GM12873 (cell line): ENCODE data around the gene IL20RA.

ENCODE experiments used
- CTCF ChIP-seq: IDR thresholded peaks from 2 replicates; pipeline ENCODE4 v1.5.1; 2012; ENCODE audit warnings: low read depth, mild to moderate bottlenecking, moderate library complexity, low read length, control low read depth; ENCODE audit not compliant: insufficient read depth; ENCODE audit errors: missing control alignments

The IL20RA gene

DNA sequence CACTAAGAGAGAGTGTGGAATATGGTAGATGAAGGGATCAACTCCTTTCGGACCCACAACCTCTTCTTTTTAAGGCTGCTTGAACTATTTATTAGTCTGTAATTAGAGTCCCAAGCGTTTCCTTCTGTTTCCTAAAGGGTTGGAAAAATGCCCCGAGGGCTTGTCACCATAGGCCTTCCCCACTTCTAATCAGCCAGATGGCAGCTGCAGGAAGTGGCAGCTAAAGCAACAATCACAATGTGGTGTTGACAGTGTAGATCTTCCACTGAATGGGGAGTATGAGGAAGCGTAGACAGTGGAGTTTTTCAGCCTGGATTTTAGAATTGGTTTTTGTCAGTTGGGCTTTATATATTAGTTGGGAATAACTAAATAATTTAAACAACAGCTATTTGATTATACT, 82.1 kb downstream of the IL20RA start:
- no peak for TF ChIP-seq CTCF

DNA sequence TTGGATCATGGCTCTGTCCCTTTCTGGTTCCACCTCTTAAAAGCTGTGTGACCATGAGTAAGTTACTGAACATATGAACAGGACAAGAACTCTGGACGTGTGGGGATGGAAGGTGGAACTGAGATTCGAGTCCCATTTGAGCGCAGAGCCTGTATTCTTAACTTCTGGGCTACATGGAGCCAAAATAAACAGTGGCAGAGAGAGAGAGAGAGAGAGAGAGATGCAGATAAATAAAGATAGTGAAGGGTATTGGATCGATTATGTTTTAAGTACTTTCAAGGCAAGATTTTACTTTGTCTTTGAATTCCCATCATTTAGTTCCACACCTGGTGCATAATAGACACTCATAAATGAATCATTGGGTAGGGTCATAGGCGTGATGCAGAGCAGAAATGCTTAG, 82.9 kb downstream of the IL20RA start:
- TF ChIP-seq CTCF: no peak

GRCh38 chr6:136960781-136961180, 84.0 kb downstream of the IL20RA start:
- TF ChIP-seq CTCF: no peak

GRCh38 chr6:136959471-136959891, 85.3 kb downstream of the IL20RA start:
- TF ChIP-seq CTCF: no peak

GRCh38 chr6:136958168-136958567, 86.6 kb downstream of the IL20RA start:
- no peak for TF ChIP-seq CTCF

DNA sequence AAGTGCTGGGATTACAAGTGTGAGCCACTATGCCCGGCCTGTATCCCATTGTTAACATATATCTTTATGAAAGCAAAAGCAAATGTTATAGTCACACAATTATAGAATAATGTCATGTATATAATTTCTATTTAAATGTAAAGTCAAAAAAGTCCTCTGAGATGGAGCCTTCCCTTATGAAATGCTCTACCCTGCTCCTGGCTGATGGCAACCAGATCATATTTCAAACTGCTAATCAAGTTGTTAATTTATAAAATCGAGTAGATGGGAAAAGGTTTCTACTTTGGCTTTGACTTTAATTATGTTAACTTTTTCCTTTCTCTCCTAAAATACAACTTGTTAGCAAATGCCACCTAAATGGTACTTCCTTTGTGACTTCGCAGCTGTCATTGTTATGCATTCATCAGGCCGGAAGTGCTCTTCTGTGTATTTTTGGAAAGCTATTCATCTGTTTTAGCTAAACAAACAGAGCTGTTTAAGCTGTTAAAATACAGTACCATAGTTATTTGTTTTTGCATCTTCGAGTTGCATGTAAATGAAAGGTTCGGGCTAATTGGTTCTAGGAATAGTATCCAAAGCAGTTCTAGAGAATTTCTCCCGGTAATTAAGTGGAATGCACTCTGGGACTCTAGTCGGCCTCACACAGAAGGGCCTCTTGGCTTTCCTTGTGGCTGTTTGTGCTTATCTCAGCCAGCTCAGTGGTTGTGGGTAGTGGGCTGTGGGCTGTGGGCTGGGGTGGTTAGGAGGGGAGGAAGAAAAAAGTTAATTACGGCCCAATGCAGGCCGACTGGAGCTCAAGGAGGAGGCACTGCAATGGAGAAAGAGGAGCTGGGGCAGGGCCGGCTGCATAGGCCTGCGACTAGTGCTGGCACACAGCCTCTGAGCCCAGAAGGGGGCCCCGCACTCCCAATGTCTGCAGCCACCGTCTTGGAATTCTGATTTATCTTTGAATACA, 87.9 kb downstream of the IL20RA start:
- no peak for TF ChIP-seq CTCF

DNA sequence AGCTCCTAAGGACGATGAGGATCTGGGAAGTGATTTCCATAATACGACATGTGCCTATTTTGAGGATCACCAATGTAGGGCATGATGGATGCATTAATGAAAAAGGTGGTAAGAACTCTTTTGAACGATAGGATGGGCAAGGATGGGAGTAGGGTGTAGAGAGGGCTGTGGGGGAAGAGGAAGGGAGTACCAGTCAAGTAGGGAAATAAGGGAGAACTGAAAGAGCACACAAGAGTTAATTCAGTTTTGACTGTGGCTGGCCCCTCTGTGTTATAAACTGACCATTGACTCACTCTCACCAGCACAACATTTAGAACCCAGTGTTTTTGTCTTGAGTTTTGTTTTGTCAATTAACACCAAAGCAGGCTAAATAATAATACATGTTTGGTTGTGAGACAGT, 89.6 kb downstream of the IL20RA start:
- TF ChIP-seq CTCF: no peak
